Ovary (tissue), 9 donors: ENCODE data around the gene IL17B. TPM values are rescaled to one million over a fixed set of nuclear protein-coding genes. Genes with fewer than 3 reads are reported as not detected.
"Not testable (repeated sequence)": the region's sequence is repeated elsewhere in the genome, so short reads cannot be mapped to it uniquely, and the experiment has no call there.

Experiments
- DNase-seq, 5 donors: peaks; one replicate each; pipeline ENCODE4 v3.0.0-alpha.2; 2019 to 2020
- H3K27ac ChIP-seq, 2 donors: fragments of 200-600 bp; one replicate each; pipeline versions ENCODE4 v1.5.1 to v1.8.0; 2019 to 2022
- H3K27me3 ChIP-seq: fragments of 200-600 bp; one replicate; pipeline ENCODE4 v1.8.0; 2022
- H3K36me3 ChIP-seq: fragments of 200-600 bp; sonication (generic); one replicate; pipeline ENCODE4 v1.5.1; 2019
- H3K4me1 ChIP-seq: one replicate; pipeline ENCODE4 v1.8.1; 2013; ENCODE audit warnings: mild to moderate bottlenecking, moderate library complexity; ENCODE audit not compliant: insufficient read depth
- H3K4me3 ChIP-seq: fragments of 200-600 bp; sonication (generic); one replicate; pipeline ENCODE4 v1.5.1; 2017
- H3K9me3 ChIP-seq, 2 donors: fragments of 200-600 bp in 1 of 2; sonication (generic) in 1 of 2; one replicate each; pipeline versions ENCODE4 v1.5.1 to v1.8.1; 2013 to 2019; ENCODE audit warnings: mild to moderate bottlenecking in 1 of 2, moderate library complexity in 1 of 2
- CTCF ChIP-seq, 3 donors: fragments of 450-650 bp in 2 of 3; fragments of 200-600 bp in 1 of 3; IDR thresholded peaks; one replicate each; pipeline versions ENCODE4 v1.5.1 to v1.8.0; 2016 to 2022; ENCODE audit warnings: antibody characterized with exemption in 3 of 3, mild to moderate bottlenecking in 1 of 3
- EP300 ChIP-seq: sonication (generic); formaldehyde crosslinking; IDR thresholded peaks from one replicate; pipeline ENCODE4 v1.6.1; 2017; ENCODE audit warnings: antibody characterized with exemption
- POLR2A ChIP-seq: fragments of 450-650 bp; IDR thresholded peaks from one replicate; pipeline ENCODE4 v1.6.1; 2017; ENCODE audit warnings: antibody characterized with exemption, mild to moderate bottlenecking, moderate library complexity
- WGBS, 3 donors: extraction: QIAGEN DNeasy Blood & Tissue Kit in 1 of 3; methylation state at CpG; one replicate each; pipeline versions ENCODE4 v1.1.5 to v1.1.7; 2013 to 2017; 5-methylcytosine and 5-hydroxymethylcytosine counted together
- intact Hi-C, 4 donors: fragments of 100-400 bp; cut with DNase I; formaldehyde crosslinking; loops; one replicate each; pipeline versions ENCODE4 v1.11.0 to v1.15.1; 2022 to 2023
- polyA plus RNA-seq, 2 donors: library from polyadenylated mRNA; stranded (reverse); fragments of 200-250 nt in 1 of 2; fragments of 350-450 nt in 1 of 2; fragmentation: Illumina TruSeq in 1 of 2; extraction: RNeasy Lipid Tissue Mini Kit (QIAGEN cat#74804) in 1 of 2; gene quantifications; one replicate each; pipeline ENCODE4 v1.2.3, GENCODE V29; 2013 to 2014
- total RNA-seq, 7 donors: library from RNA; depleted of rRNA in 2 of 7; stranded (reverse); fragments of >200 nt in 2 of 7; fragmentation: NEBNext Ultra II Directional in 3 of 7; extraction: Animal tissue kit (Norgen Biotek cat#: 25700) in 3 of 7; gene quantifications; one replicate each; pipeline versions ENCODE4 v1.1.0 to v1.2.4, GENCODE V29; 2016 to 2023
- donor health status: DM: no; HTN: no; CAD: no; lungs with moderate emphysema.
- donor health status: DM: no; HTN: no; CAD: no.
- donor health status: Bipolar disorder and iron deficiency.
- donor health status: DM: yes; HTN: yes; CAD: no.
- donor health status: DM: no; HTN: no; CAD: no.
- donor health status: DM: yes; HTN: yes; CAD: no.

The IL17B gene
- total and polyA plus RNA-seq, 9 donors: 0.47 to 1.7 (median 0.54) TPM; not detected in 6

- Histone ChIP-seq H3K4me1 (peaks cover 21% of the 10 kb centered on the region), H3K36me3 (no peaks in the 10 kb centered on the region), H3K4me3 (no peak overlapping the region), H3K9me3 (no peaks in the 10 kb centered on the region), H3K27ac (no peak overlapping the region), H3K27me3 (no peaks in the 10 kb centered on the region)
- intact Hi-C loops: no loop called here
- WGBS, 3 donors: 92 to 98% (median 97%) methylated on average over 3 of the region's 3 CpGs
- peak in 1 of 5 donors; percentile 2 for DNase-seq
- TF ChIP-seq POLR2A (no peak), EP300 (no peak), CTCF (IDR thresholded peaks at IDR 0.05) (no peak)
These were observed 23.2 kb upstream of the IL17B start for GRCh38 chr5:149402291-149402690.

- TF ChIP-seq CTCF (IDR thresholded peaks at IDR 0.05) (no peak), EP300 (no peak), POLR2A (no peak)
- intact Hi-C loops: no loop called here
- Histone ChIP-seq H3K4me3 (no peak overlapping the region), H3K36me3 (no peaks in the 10 kb centered on the region), H3K9me3 (no peaks in the 10 kb centered on the region), H3K4me1 (peaks cover 20% of the 10 kb centered on the region), H3K27ac (no peak overlapping the region), H3K27me3 (no peaks in the 10 kb centered on the region)
- no peak for DNase-seq
- 89 to 98% (median 96%) methylated on average over 2 of the region's 2 CpGs for WGBS, 3 donors
These were observed 22.0 kb upstream of the IL17B start for GRCh38 chr5:149401051-149401450.

- Histone ChIP-seq H3K9me3 (no peaks in the 10 kb centered on the region), H3K4me1 (peaks cover 13% of the 10 kb centered on the region), H3K27ac (no peak overlapping the region), H3K4me3 (no peak overlapping the region), H3K36me3 (no peaks in the 10 kb centered on the region), H3K27me3 (no peaks in the 10 kb centered on the region)
- no peak for TF ChIP-seq CTCF (IDR thresholded peaks at IDR 0.05)
- TF ChIP-seq EP300: no peak
- TF ChIP-seq POLR2A: no peak
- intact Hi-C loops: no loop called here
- peak in 3 of 5 donors; percentile 12 to 27 (median 12) for DNase-seq
- 60 to 77% (median 73%) methylated on average over 6 of the region's 6 CpGs for WGBS, 3 donors
These were observed 21.2 kb upstream of the IL17B start for GRCh38 chr5:149400304-149400703.

GRCh38 chr5:149399775-149400174, 20.7 kb upstream of the IL17B start:
- peak in 1 of 5 donors; percentile 23 for DNase-seq
- TF ChIP-seq EP300: no peak
- TF ChIP-seq POLR2A: no peak
- TF ChIP-seq CTCF (IDR thresholded peaks at IDR 0.05): no peak
- no peak overlapping the region for H3K27ac ChIP-seq

GRCh38 chr5:149398747-149399266, 19.7 kb upstream of the IL17B start:
- H3K4me1 ChIP-seq, H3K9me3 ChIP-seq, intact Hi-C loops, H3K27me3 ChIP-seq, H3K36me3 ChIP-seq, H3K27ac ChIP-seq, H3K4me3 ChIP-seq: not testable (repeated sequence)
- DNase-seq: peak in 1 of 5 donors; percentile 21
- 81 to 85% (median 83%) methylated on average over 7 of the region's 7 CpGs for WGBS, 3 donors

More at GRCh38 chr5:149399775-149400174, 20.7 kb upstream of the IL17B start:
- no peaks in the 10 kb centered on the region for H3K36me3 ChIP-seq
- no peaks in the 10 kb centered on the region for H3K27me3 ChIP-seq
- intact Hi-C loops: no loop called here
- peaks cover 8% of the 10 kb centered on the region for H3K4me1 ChIP-seq
- no peaks in the 10 kb centered on the region for H3K9me3 ChIP-seq
- no peak overlapping the region for H3K4me3 ChIP-seq
